Measurements from ENCODE around the gene APBB1IP.
"Not testable (repeated sequence)": the region's sequence is repeated elsewhere in the genome, so short reads cannot be mapped to it uniquely, and the experiment has no call there.

APBB1IP gene

DNA sequence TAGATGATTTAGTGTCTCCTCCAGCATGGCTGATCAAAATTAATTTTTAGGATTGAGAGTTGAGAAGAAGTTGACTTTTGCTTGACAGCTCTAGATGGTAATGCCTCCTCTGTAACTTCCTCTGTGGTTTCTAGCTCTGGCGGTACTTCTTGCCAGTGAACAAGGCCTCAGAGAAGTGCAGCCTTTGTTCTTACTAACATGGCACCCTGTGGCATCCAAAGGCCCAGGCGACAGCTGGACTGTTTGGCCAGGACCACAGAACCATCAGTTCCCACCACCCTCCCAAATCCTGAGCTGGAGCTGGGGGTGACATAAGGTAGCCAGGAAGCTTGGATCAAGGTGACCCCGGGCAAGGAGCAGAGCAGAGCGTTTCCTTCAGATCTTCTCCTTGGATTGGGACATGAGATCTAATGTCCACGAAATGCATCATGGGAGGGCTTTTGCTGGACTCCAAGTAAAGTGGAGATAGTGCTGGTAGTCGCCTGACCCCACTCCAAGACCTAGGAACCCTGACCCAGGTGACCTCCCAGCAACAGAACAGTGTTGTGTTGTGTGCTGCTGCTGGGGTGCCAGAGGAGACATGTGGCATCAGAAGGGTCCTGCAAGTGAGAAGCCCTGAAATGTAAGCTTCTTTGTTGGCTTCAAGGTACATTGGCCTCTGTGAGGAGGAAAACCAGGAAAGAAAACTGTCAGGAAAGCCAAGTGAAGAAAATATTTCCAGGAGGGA, 41.8 kb downstream of the APBB1IP start:
- no peak for DNase-seq

DNA sequence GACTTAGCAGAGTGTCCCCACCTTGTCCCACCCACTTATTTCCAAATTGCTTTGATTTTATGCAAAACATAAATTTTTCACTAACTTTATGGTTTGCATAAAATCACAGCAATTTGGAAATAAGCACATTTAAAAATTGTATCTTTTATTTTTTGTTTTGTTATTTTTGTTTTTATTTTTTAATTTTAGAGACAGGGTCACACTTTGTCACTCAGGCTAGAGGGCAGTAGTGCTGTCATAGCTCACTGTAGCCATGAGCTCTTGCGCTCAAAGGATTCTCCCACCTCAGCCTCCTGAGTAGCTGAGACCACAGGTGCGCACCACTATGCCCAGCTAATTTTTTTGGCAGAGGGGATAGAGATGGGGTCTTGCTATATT, 43.2 kb downstream of the APBB1IP start:
- no peak for DNase-seq

- no peak for DNase-seq
Observed at GRCh38 chr10:26481914-26482550, 43.9 kb downstream of the APBB1IP start.

- DNase-seq: no peak
Observed at GRCh38 chr10:26483554-26483953, 45.4 kb downstream of the APBB1IP start.

DNA sequence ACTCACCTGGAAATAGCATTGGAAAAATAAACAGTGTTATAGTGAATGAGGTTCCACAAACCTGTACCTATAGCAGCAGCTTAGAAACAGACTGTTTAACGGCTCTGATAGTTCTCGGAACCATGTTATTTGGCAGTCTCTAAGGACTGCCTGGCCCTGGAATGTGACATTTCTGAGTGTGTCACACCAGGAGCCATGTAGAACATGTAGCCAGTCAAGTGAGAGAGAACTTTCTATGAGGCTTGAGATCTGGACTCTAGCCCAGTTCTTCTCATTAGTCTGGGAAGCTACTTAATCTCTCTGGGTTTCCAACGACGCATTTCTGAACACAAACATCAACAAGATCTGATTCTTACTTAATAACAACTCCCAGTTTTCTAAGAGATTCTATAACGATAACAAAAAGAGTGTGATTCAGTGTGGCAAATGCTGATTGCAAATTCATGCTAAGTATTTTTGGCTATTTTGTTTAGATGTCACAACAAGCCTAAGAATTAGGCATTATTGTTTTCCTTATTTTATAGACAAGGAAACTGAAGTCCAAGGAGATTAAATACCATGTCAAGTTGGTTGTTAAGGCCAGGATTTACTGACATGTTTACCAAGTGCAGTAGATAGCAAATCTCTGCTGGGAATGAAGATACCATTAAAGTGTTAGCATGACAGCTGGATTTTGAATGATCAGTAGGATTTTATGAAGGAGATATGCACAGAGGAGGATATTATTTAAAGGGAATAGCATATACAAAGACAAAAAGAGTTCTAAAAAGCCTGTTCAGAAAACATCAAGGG, 47.2 kb downstream of the APBB1IP start:
- DNase-seq: no peak

DNA sequence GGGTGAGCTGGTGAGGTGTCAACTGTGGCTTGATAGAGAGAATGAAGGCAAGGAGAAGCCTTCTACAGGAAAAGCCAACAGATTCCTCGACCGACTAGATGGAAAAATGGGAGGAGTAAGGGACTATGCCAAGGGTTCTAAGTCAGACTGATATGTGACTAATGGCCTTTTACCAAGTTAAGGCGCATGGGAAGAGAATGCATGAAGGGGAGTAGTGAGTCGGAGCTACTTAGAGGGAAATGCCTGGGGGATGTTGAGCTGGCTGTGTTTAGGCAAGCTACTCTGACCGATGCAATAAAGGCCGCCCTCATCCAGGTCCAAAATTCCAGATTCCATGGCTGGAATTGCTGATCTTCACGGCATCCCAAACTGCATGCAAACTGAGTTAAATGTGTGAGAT, 48.2 kb downstream of the APBB1IP start:
- no peak for DNase-seq

GRCh38 chr10:26486990-26487850, 49.1 kb downstream of the APBB1IP start:
- no peak for DNase-seq

DNA sequence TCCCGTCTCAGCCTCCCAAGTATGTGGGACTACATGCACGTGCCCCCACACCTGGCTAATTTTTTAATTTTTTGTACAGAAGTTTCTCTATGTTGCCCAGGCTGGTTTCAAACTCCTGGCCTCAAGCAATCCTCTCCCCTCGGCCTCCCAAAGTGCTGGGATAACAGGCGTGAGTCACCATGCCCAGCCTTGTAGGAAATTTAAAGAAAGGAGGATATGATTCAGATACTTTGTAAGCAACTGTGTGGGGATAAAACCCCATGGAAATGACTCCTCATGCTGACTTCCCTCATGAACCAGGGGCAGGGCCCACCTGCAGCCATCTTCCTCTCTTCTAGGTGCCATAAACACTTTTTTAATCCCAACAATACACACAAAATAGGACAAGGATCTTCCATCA, 50.2 kb downstream of the APBB1IP start:
- no peak for DNase-seq

- no peak for DNase-seq
Observed at GRCh38 chr10:26489081-26489480, 50.9 kb downstream of the APBB1IP start.

DNA sequence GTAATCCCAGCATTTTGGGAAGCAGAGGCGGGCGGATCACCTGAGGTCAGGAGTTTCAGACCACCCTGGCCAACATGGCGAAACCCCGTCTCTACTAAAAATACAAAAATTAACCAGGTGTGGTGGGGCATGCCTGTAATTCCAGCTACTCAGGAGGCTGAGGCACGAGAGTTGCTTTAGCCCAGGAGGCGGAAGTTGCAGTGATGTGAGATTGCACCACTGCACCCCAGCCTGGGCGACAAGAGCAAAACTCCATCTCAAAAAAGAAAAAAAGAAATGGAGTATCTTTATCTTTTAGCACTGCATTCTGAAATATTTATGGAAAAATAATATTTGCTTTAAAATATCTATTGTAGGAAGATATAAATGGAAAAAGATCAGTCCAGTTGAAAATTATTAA, 52.2 kb downstream of the APBB1IP start:
- DNase-seq: not testable (repeated sequence)

DNA sequence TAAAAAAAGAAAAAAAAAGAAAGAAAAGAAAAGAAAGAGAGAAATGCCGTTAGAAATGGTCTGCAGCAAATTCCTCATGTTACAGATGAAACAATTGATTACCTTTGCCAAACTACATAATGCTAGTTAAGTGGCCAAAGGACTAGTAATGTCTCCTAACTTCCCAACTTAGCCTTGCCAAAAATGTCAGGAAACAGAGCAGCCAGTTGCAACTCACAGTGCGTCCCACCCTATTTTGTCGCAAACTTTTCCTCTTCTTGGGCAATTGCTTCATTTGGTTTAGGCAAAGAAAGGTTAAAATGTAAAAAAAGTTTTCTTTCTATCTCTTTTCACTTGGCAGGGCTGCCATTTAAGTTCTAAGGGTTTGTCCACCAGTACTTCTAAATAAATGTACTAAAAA, 53.1 kb downstream of the APBB1IP start:
- DNase-seq: no peak

DNA sequence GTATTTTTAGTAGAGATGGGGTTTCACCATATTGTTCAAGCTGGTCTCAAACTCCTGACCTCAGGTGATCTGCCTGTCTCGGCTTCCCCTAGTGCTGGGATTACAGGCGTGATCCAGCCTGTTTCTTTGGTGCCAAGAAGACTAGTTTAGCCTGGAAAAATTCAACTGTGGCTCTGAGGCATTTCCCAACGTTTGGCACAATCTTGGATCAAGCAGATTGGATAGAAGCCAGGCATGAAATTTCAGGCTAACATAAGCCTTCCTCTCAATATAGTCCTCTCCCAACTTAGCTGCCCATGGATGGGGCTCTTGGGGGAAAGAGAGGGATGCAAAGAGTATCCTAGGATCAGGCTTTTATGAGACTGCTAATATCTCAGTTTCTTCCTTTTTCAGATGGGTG, 53.8 kb downstream of the APBB1IP start:
- DNase-seq: no peak

- DNase-seq: not testable (repeated sequence)
Observed at GRCh38 chr10:26492725-26493124, 54.6 kb downstream of the APBB1IP start.

GRCh38 chr10:26494018-26494417, 55.9 kb downstream of the APBB1IP start:
- no peak for DNase-seq

- DNase-seq: no peak
Observed at GRCh38 chr10:26499426-26499825, 61.3 kb downstream of the APBB1IP start.

GRCh38 chr10:26502986-26503385, 64.8 kb downstream of the APBB1IP start:
- no peak for DNase-seq

DNA sequence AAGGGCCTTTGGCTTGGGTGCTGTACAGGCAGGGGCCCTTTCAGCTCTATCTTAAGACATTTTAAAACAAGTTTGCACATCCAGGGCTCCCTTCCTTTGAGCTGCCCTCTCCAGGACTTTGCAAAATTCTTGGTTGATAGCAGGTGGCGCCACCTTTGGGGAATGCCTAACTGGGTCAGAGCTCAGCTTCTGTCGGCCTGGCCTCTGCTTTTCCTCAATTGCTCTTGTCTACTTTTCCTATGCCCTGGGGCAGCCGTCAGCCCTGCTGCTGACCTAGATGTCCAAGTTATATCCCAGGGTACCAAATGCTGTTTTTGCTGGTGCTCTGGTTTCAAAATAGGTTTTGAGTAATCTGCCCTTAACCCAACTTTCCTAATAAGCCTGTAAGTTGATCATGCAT, 65.8 kb downstream of the APBB1IP start:
- no peak for DNase-seq

GRCh38 chr10:26504429-26504828, 66.3 kb downstream of the APBB1IP start:
- not testable (repeated sequence) for DNase-seq

DNA sequence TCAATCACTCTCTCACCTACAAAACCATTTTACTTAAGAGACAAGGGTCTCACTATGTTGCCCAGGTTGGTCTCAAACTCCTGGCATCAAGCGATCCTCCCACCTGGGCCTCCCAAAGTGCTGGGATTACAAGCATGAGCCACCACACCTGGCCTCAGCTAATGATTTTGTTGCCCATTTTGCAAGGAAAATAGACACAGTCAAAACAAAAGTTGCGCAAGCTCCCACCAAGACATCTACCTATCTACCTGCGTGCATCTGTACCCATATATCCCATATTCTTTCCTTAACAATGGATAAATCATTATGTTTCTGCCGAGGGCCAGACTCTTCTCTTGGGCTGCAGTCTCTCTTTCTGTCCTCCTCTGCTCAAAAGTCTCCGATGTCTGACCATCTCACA, 67.3 kb downstream of the APBB1IP start:
- no peak for DNase-seq

DNA sequence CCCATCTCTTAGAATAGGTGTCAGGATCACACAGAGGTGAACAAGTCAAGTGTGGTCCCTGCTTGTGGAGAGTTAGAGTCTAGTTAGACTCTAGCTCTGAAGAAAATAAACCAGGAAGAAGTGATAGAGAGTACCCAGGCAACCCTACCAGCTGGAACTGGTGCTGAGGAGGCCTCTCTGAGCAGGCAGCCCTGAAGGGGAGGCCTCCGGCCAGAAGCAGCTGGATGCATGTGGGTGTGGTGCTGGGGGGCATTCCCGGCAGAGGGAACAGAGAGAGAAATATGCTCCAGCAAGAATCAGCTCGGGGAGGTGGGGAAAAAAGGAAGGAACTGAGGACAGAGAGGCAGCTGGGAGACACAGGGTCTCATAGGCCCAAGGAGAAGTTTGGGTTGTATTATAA, 68.6 kb downstream of the APBB1IP start:
- no peak for DNase-seq

- DNase-seq: no peak
Observed at GRCh38 chr10:26507441-26507840, 69.3 kb downstream of the APBB1IP start.

- no peak for DNase-seq
Observed at GRCh38 chr10:26508016-26508415, 69.9 kb downstream of the APBB1IP start.

- DNase-seq: no peak
Observed at GRCh38 chr10:26509307-26509706, 71.2 kb downstream of the APBB1IP start.

Data from SHP77 treated with DMSO at 0.1 percent for 48 hours (cell line).